CD1c-positive myeloid dendritic cell (primary cell): ENCODE results near the gene CTSA.

Source experiments
- DNase-seq: peaks from one replicate; pipeline ENCODE4 v3.0.0-alpha.2; 2016; ENCODE audit errors: extremely low spot score

CTSA gene

GRCh38 chr20:45938727-45939438 lies 47.7 kb downstream of the CTSA start:
- no peak for DNase-seq

DNA sequence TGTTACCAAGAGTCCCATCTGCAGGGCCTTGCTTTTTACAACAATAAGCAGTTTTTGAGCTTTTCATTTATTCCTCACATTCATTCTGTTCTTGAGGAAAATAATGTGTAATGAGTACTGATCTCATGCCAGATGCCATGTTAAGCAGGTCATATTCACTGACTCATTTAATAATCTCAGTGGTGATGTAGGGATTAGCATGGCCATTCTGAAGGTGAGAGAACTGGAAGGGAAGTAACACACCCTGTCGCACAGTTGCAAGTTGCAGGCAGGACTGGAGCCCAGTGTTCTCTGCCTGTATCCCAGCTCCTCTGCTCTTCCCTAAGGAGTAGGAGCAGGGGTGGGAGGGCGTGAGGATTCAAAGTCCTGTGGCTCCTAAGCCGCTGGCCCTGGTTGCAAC lies 48.9 kb downstream of the CTSA start:
- no peak for DNase-seq

- no peak for DNase-seq
These were observed 49.3 kb downstream of the CTSA start for GRCh38 chr20:45940469-45940868.

DNA sequence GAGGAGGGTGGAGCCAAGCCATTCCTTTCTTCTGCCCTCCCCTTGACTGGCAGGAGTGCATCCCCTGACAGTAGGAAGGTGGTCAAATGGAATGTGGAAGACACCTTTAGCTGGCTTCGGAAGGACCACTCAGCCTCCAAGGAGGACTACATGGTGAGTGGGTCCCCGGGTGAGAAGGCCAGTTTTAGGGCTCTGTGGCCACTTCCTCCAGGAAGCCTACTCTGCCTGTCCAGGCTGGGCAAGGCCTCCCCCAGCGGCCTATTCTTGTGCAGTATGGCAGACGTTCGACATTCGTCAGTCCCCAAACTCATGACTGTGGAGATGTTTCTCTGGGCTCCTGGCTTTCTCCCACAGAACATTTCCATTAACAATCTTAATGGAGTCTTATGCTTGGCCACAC lies 52.5 kb downstream of the CTSA start:
- DNase-seq, result no peak

- peak; percentile 54 for DNase-seq
These were observed 53.2 kb downstream of the CTSA start for GRCh38 chr20:45944151-45944964.

DNA sequence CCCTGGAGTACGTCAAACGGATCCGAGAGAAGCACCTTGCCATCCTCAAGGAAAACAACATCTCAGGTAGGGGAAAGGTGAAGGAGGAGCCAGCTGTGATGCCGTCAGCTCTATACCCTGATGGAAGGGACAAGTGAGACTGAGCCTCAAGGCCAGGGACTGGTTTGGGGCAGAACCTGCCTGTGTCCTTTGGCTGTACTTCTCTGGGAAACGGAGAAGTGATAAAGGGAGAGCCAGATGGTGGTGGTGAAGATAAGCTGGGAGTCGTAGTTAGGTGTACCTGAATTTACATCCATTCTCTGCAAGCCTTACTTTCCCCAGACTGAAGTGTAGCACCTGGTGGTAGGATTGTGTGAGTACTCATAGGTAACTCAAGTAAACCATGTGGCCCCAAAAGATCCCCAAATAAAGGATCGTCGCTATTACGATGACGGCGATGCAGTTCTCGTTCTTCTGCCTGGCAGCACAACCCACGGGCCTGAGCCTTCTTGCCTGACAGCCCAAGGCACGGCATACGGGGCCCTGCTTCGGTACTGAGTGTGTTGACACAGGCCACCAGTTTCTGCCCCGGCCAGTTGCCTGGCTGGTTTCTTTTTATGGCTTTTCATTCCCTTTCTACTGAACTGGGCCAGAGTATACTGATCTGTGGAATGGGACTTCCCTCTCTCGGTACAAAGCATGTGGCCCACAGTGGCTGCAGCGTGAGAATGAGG lies 54.0 kb downstream of the CTSA start:
- no peak for DNase-seq

DNA sequence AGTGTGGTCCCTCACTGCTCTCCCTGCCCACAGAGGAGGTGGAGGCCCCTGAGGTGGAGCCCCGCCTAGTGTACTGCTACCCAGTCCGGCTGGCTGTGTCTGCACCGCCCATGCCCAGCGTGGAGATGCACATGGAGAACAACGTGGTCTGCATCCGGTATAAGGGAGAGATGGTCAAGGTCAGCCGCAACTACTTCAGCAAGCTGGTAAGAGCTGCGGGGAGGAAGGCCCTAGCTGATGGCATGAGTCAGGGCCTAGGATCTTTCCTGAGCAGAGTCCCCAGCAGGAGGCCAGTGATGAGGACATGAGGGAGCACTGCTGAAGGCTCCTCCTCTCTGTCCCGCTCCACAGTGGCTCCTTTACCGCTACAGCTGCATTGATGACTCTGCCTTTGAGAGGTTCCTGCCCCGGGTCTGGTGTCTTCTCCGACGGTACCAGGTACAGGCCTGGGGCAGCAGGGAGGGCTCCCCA lies 54.6 kb downstream of the CTSA start:
- peak; percentile 36 for DNase-seq

DNA sequence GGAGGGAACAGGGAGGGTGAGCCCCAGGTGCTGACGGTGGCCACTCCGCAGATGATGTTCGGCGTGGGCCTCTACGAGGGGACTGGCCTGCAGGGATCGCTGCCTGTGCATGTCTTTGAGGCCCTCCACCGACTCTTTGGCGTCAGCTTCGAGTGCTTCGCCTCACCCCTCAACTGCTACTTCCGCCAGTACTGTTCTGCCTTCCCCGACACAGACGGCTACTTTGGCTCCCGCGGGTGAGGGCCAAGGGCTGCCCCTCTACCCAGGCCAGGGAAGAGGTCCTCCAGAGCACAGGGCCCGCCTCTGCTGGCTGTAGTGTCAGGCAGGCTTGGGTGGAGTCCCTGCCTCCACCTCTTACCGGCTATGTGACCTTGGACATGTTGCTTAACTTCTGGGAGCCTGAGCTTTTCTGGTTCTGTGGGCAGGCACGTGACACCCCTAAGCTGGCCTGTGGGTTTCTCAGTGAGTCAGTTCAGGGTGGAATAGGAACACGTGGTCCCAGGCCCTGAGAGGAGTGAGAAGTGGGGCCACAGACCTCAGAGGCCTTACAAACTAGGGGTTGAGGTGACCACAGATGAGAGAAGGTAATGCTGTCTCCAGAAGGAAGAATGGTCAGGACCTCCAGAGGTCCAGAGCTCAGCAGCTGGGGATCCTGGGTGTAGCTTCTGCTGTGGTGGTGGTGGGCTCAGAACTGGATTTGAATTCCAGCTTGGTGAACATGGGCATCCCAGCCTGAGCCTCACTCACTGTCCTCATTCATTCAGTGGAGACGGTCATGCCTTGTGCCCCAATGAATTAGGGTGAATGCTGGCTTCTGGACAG lies 55.2 kb downstream of the CTSA start:
- peak; percentile 83 for DNase-seq

DNA sequence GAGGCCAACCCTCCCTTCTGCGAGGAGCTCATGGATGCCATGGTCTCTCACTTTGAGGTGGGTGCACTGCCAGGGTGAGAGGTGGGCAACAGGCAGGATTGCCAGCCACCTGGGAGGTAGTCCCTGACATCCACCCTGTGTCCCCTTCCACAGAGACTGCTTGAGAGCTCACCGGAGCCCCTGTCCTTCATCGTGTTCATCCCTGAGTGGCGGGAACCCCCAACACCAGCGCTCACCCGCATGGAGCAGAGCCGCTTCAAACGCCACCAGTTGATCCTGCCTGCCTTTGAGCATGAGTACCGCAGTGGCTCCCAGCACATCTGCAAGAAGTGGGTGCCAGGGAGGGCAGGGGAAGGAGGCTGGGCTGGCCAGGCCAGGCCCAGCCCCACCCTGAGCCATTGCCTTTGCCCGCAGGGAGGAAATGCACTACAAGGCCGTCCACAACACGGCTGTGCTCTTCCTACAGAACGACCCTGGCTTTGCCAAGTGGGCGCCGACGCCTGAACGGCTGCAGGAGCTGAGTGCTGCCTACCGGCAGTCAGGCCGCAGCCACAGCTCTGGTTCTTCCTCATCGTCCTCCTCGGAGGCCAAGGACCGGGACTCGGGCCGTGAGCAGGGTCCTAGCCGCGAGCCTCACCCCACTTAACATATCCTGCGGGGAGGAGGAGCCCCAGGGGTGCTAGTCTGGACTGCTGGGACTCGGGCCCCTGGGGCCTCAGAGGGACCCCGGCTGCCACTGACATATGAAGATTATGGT lies 56.2 kb downstream of the CTSA start:
- no peak for DNase-seq

GRCh38 chr20:45948261-45948733 lies 57.2 kb downstream of the CTSA start:
- no peak for DNase-seq
